ENCODE data around the gene PATJ. TPM values are rescaled to one million over a fixed set of nuclear protein-coding genes. Genes with fewer than 3 reads are reported as not detected.
"Not testable (repeated sequence)": the region's sequence is repeated elsewhere in the genome, so short reads cannot be mapped to it uniquely, and the experiment has no call there.

PATJ gene
- total RNA-seq, 1 donor from 2014 or later, result 11.3 TPM

GRCh38 chr1:61709908-61710289 lies 32.4 kb upstream of the PATJ start:
- TF ChIP-seq, protein P1, sequence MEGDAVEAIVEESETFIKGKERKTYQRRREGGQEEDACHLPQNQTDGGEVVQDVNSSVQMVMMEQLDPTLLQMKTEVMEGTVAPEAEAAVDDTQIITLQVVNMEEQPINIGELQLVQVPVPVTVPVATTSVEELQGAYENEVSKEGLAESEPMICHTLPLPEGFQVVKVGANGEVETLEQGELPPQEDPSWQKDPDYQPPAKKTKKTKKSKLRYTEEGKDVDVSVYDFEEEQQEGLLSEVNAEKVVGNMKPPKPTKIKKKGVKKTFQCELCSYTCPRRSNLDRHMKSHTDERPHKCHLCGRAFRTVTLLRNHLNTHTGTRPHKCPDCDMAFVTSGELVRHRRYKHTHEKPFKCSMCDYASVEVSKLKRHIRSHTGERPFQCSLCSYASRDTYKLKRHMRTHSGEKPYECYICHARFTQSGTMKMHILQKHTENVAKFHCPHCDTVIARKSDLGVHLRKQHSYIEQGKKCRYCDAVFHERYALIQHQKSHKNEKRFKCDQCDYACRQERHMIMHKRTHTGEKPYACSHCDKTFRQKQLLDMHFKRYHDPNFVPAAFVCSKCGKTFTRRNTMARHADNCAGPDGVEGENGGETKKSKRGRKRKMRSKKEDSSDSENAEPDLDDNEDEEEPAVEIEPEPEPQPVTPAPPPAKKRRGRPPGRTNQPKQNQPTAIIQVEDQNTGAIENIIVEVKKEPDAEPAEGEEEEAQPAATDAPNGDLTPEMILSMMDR (IDR thresholded peaks at IDR 0.05), result no peak
- H3K4me3 Mint-ChIP-seq (ENCODE audit: unreplicated experiment), result no peak overlapping the region
- H3K36me3 Mint-ChIP-seq (ENCODE audit: unreplicated experiment), result peaks cover 9% of the 10 kb centered on the region
- H3K27me3 Mint-ChIP-seq (ENCODE audit: unreplicated experiment), result no peaks in the 10 kb centered on the region
- H3K27ac Mint-ChIP-seq (ENCODE audit: unreplicated experiment), result no peak overlapping the region
- DNase-seq (ENCODE audit: extremely low spot score, unreplicated experiment), result no peak
- H3K4me1 Mint-ChIP-seq (ENCODE audit: unreplicated experiment), result no peaks in the 10 kb centered on the region
- H3K9me3 Mint-ChIP-seq (ENCODE audit: unreplicated experiment), result no peaks in the 10 kb centered on the region

GRCh38 chr1:61711257-61711656 lies 31.0 kb upstream of the PATJ start:
- H3K36me3 Mint-ChIP-seq (ENCODE audit: unreplicated experiment); H3K4me1 Mint-ChIP-seq (ENCODE audit: unreplicated experiment); H3K4me3 Mint-ChIP-seq (ENCODE audit: unreplicated experiment); H3K27ac Mint-ChIP-seq (ENCODE audit: unreplicated experiment); H3K27me3 Mint-ChIP-seq (ENCODE audit: unreplicated experiment); DNase-seq (ENCODE audit: extremely low spot score, unreplicated experiment); H3K9me3 Mint-ChIP-seq (ENCODE audit: unreplicated experiment): not testable (repeated sequence)

DNA sequence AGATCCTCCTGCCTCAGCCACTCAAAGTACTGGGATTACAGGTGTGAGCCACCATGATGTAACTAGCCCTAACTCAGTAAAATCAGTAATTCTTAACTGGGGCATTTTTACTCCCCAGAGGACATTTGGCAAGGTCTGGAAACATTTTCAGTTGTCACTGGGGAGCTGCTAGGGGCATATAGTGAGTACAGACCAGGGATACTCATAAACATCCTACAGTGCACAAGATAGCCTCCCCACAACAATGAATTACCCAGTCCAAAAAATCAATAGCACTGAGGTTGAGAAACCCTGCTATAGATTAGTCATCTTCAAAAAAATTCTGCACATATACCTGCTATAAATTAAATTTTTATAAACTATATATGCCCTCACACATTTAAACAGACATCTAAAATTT lies 30.3 kb upstream of the PATJ start:
- H3K4me1 Mint-ChIP-seq (ENCODE audit: unreplicated experiment), result no peaks in the 10 kb centered on the region

DNA sequence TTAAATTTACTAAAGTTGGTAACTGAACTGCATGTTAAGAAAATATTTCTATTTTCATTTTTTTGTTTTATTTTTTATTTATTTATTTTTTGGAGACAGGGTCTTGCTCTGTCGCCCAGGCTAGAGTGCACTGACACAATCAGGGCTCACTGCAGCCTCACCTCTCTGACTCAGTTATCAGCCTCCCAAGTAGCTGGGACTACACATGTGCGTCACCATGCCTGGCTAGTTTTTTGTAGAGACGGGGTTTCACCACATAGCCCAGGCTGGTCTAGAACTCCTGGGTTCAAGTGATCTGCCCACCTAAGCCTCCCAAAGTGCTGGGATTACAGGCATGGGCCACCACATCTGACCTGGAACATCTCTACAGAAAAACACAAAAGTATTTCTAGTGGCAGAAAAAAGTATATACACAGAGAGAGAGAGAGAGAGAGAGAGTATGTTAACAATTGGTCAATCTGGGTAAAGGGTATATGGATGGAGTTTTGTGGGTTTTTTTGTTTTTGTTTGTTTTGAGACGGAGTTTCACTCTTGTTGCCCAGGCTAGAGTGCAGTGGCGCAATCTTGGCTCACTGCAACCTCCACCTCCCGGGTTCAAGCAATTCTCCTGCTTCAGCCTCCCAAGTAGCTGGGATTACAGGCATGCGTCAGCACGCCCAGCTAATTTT lies 23.1 kb upstream of the PATJ start:
- H3K9me3 Mint-ChIP-seq (ENCODE audit: unreplicated experiment); H3K27me3 Mint-ChIP-seq (ENCODE audit: unreplicated experiment); H3K27ac Mint-ChIP-seq (ENCODE audit: unreplicated experiment); DNase-seq (ENCODE audit: extremely low spot score, unreplicated experiment); H3K4me3 Mint-ChIP-seq (ENCODE audit: unreplicated experiment): not testable (repeated sequence)
- peaks cover 15% of the 10 kb centered on the region for H3K4me1 Mint-ChIP-seq (ENCODE audit: unreplicated experiment)
- peaks cover 15% of the 10 kb centered on the region for H3K36me3 Mint-ChIP-seq (ENCODE audit: unreplicated experiment)

More for the DNA sequence above, 30.3 kb upstream of the PATJ start:
- H3K27me3 Mint-ChIP-seq (ENCODE audit: unreplicated experiment), result no peaks in the 10 kb centered on the region
- peaks cover 11% of the 10 kb centered on the region for H3K36me3 Mint-ChIP-seq (ENCODE audit: unreplicated experiment)
- H3K4me3 Mint-ChIP-seq (ENCODE audit: unreplicated experiment), result no peak overlapping the region
- no peak for DNase-seq (ENCODE audit: extremely low spot score, unreplicated experiment)
- no peaks in the 10 kb centered on the region for H3K9me3 Mint-ChIP-seq (ENCODE audit: unreplicated experiment)
- no peak overlapping the region for H3K27ac Mint-ChIP-seq (ENCODE audit: unreplicated experiment)
- TF ChIP-seq, protein P1 (IDR thresholded peaks at IDR 0.05), result no peak

DNA sequence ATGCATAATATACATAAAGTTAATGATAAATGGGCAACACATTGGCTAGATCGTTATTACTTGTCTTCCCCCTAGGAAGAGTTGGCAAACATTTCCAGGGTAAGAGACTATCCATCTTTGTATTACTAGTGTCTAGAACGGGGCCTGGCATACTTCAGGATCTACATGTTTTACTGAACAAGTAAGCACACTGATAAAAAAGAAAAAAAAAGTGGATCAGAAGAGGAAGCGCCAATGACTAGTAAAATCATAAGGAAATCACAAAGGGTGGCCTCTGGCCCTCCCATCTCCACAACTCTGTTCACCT lies 17.8 kb upstream of the PATJ start:
- peak overlapping the region; percentile 97 for H3K27ac Mint-ChIP-seq (ENCODE audit: unreplicated experiment)
- no peak for DNase-seq (ENCODE audit: extremely low spot score, unreplicated experiment)

More for the DNA sequence above, 17.8 kb upstream of the PATJ start:
- Mint-ChIP-seq H3K9me3 (ENCODE audit: unreplicated experiment) (no peaks in the 10 kb centered on the region), H3K27me3 (ENCODE audit: unreplicated experiment) (no peaks in the 10 kb centered on the region), H3K4me1 (ENCODE audit: unreplicated experiment) (peaks cover 24% of the 10 kb centered on the region), H3K4me3 (ENCODE audit: unreplicated experiment) (peak overlapping the region; percentile 90), H3K36me3 (ENCODE audit: unreplicated experiment) (peaks cover 5% of the 10 kb centered on the region)
- TF ChIP-seq, protein P1 (IDR thresholded peaks at IDR 0.05), result no peak
